ENCODE results near the gene TMEM87B.

TMEM87B gene
- total RNA-seq = 28.6 to 170 (median 102) reads per million in 17 experiments

GRCh38 chr2:112054847-112055729 is at the start of gene TMEM87B:
Gene TMEM87B, plus strand, starts transcription at chr2:112055269. Its CDS starts 323 bp downstream, at chr2:112055592.
- DNase-seq = peak; percentile 97 to 100 (median 98)

GRCh38 chr2:112005406-112006075 is 49.5 kb upstream of the TMEM87B start:
- DNase-seq = peak in 2 of 4 experiments; percentile 27 to 32

GRCh38 chr2:112006076-112006410 is 49.0 kb upstream of the TMEM87B start:
- peak; percentile 72 to 94 (median 88) for DNase-seq

GRCh38 chr2:112007493-112007892 is 47.6 kb upstream of the TMEM87B start:
- no peak for DNase-seq

GRCh38 chr2:112008910-112009485 is 46.1 kb upstream of the TMEM87B start:
- no peak for DNase-seq

GRCh38 chr2:112010751-112011150 is 44.3 kb upstream of the TMEM87B start:
- peak; percentile 37 to 68 (median 63) for DNase-seq

GRCh38 chr2:112012556-112012955 is 42.5 kb upstream of the TMEM87B start:
- DNase-seq = no peak

- no peak for DNase-seq
Measured at GRCh38 chr2:112018846-112019245, 36.2 kb upstream of the TMEM87B start.

GRCh38 chr2:112019569-112019982 is 35.5 kb upstream of the TMEM87B start:
- DNase-seq = no peak

- no peak for DNase-seq
Measured at GRCh38 chr2:112020561-112020960, 34.5 kb upstream of the TMEM87B start.

- no peak for DNase-seq
Measured at GRCh38 chr2:112021290-112021689, 33.8 kb upstream of the TMEM87B start.

GRCh38 chr2:112021781-112022231 is 33.3 kb upstream of the TMEM87B start:
- peak; percentile 52 to 76 (median 69) for DNase-seq

- no peak for DNase-seq
Measured at GRCh38 chr2:112023707-112024106, 31.4 kb upstream of the TMEM87B start.

- DNase-seq = peak in 3 of 4 experiments; percentile 43 to 64 (median 54)
Measured at GRCh38 chr2:112024231-112024630, 30.8 kb upstream of the TMEM87B start.

GRCh38 chr2:112024896-112025491 is 30.1 kb upstream of the TMEM87B start:
- DNase-seq = no peak

GRCh38 chr2:112026509-112026908 is 28.6 kb upstream of the TMEM87B start:
- DNase-seq = no peak

- no peak for DNase-seq
Measured at GRCh38 chr2:112027767-112028166, 27.3 kb upstream of the TMEM87B start.

GRCh38 chr2:112029164-112029563 is 25.9 kb upstream of the TMEM87B start:
- no peak for DNase-seq

- peak; percentile 66 to 88 (median 82) for DNase-seq
Measured at GRCh38 chr2:112031473-112032223, 23.4 kb upstream of the TMEM87B start.

GRCh38 chr2:112032224-112032586 is 22.9 kb upstream of the TMEM87B start:
- peak; percentile 68 to 86 (median 81) for DNase-seq

GRCh38 chr2:112032689-112033465 is 22.2 kb upstream of the TMEM87B start:
- peak; percentile 88 to 98 (median 94) for DNase-seq
